ENCODE measurements around the gene LHFPL6.
A peak's percentile ranks its signal among the peaks of the same experiment; 100 is the strongest.

The LHFPL6 gene

GRCh38 chr13:39602614-39603366 lies at the start of gene LHFPL6:
LHFPL6 (minus strand) TSS chr13:39603193.
- DNase-seq: peak; percentile 45

- no peak for DNase-seq
These were observed 43.1 kb upstream of the LHFPL6 start for GRCh38 chr13:39646122-39646521.

GRCh38 chr13:39641645-39642044 lies 38.7 kb upstream of the LHFPL6 start:
- DNase-seq: no peak

GRCh38 chr13:39637890-39638289 lies 34.9 kb upstream of the LHFPL6 start:
- DNase-seq: no peak

GRCh38 chr13:39635564-39635963 lies 32.6 kb upstream of the LHFPL6 start:
- DNase-seq: no peak

- DNase-seq: no peak
These were observed 30.0 kb upstream of the LHFPL6 start for GRCh38 chr13:39632994-39633393.

GRCh38 chr13:39631307-39631706 lies 28.3 kb upstream of the LHFPL6 start:
- no peak for DNase-seq

- no peak for DNase-seq
These were observed 20.5 kb upstream of the LHFPL6 start for GRCh38 chr13:39623466-39623865.

GRCh38 chr13:39618561-39618960 lies 15.6 kb upstream of the LHFPL6 start:
- no peak for DNase-seq

- peak; percentile 14 for DNase-seq
These were observed 13.2 kb upstream of the LHFPL6 start for GRCh38 chr13:39616087-39616694.

- DNase-seq: peak; percentile 57
These were observed 9.1 kb upstream of the LHFPL6 start for GRCh38 chr13:39612023-39612637.

- no peak for DNase-seq
These were observed 4.9 kb upstream of the LHFPL6 start for GRCh38 chr13:39607876-39608275.

GRCh38 chr13:39605677-39606320 lies 2.8 kb upstream of the LHFPL6 start:
- no peak for DNase-seq

GRCh38 chr13:39604756-39605155 lies 1.8 kb upstream of the LHFPL6 start:
- DNase-seq: no peak

GRCh38 chr13:39603424-39603947 lies 493 bp upstream of the LHFPL6 start:
- no peak for DNase-seq

- no peak for DNase-seq
These were observed 748 bp downstream of the LHFPL6 start for GRCh38 chr13:39602277-39602613.

- DNase-seq: no peak
These were observed 1.4 kb downstream of the LHFPL6 start for GRCh38 chr13:39601636-39602035.

GRCh38 chr13:39600766-39601165 lies 2.2 kb downstream of the LHFPL6 start:
- no peak for DNase-seq

- no peak for DNase-seq
These were observed 3.2 kb downstream of the LHFPL6 start for GRCh38 chr13:39599842-39600241.

- no peak for DNase-seq
These were observed 4.0 kb downstream of the LHFPL6 start for GRCh38 chr13:39599012-39599411.

GRCh38 chr13:39597838-39598237 lies 5.2 kb downstream of the LHFPL6 start:
- DNase-seq: no peak

- no peak for DNase-seq
These were observed 6.3 kb downstream of the LHFPL6 start for GRCh38 chr13:39596685-39597084.

GRCh38 chr13:39596176-39596575 lies 6.8 kb downstream of the LHFPL6 start:
- no peak for DNase-seq

Data from activated CD4-positive, alpha-beta T cell treated with anti-CD3 and anti-CD28 coated beads, Interleukin-2, amount 50 U/mL, for 1 hour (primary cell).